ENCODE measurements around the gene HDGFL3. TPM values are rescaled to one million over a fixed set of nuclear protein-coding genes. Genes with fewer than 3 reads are reported as not detected.
A peak's percentile ranks its signal among the peaks of the same experiment; 100 is the strongest.

Gene HDGFL3
- total and polyA plus RNA-seq, 9 of the 15 experiments (the other 6 are each of a cell fraction or from before 2014, with no cell fraction given), result 6.7 to 42.0 (median 31.4) TPM

GRCh38 chr15:83129791-83130190 lies 77.8 kb downstream of the HDGFL3 start:
- no TSS peak for BruUV-seq (replicated peaks)
- TF ChIP-seq CREM (IDR thresholded peaks at IDR 0.05; ENCODE audit: low read depth), result no peak
- no peak for TF ChIP-seq ZNF395 (CRISPR knock-in tag; IDR thresholded peaks at IDR 0.05)
- no peak for TF ChIP-seq MYNN (IDR thresholded peaks at IDR 0.05)
- TF ChIP-seq MYNN (CRISPR knock-in tag; IDR thresholded peaks at IDR 0.05), result no peak
- H3K4me1 ChIP-seq (replicated peaks in 1 of 2; ENCODE audit: control insufficient read depth in 2 of 2, insufficient read depth in 2 of 2, low read length in 2 of 2), result no peaks in the 10 kb centered on the region
- in situ Hi-C loops (cut with MboI) (no loop called here), intact Hi-C loops (cut with micrococcal nuclease) (no loop called here)
- H2AFZ ChIP-seq (ENCODE audit: low read depth, low read length), result no peak overlapping the region
- H4K20me1 ChIP-seq (replicated peaks; ENCODE audit: control insufficient read depth, insufficient read depth, low read length), result no peaks in the 10 kb centered on the region
- ChIA-PET POLR2A (interaction anchor here (0.7 to 3.5 kb wide), 4 partner anchors 11 to 84 kb away, joined by 3 to 18 read pairs (median 5); no protein-coding TSS in a partner anchor), CTCF (ENCODE audit: low intra/inter-chr PET ratio) (no interaction called here)
- H3K79me2 ChIP-seq (ENCODE audit: control insufficient read depth, insufficient read depth, low read length), result no peaks in the 10 kb centered on the region
- no peak overlapping the region for H3K27ac ChIP-seq (ENCODE audit: extremely low read depth, low read depth, low read length)
- H3K4me3 ChIP-seq, result no peak overlapping the region
- H3K4me2 ChIP-seq (ENCODE audit: insufficient read depth, low read length), result no peak overlapping the region
- no peaks in the 10 kb centered on the region for H3K36me3 ChIP-seq (ENCODE audit: control insufficient read depth, insufficient read depth, low read length)
- H3K9ac ChIP-seq (ENCODE audit: insufficient read depth in 1 of 2, low read depth in 2 of 2, low read length in 2 of 2), result no peak overlapping the region
- DNase-seq (ENCODE audit: extremely low read depth in 1 of 4, low spot score in 3 of 4), result no peak
- H3K27me3 ChIP-seq (ENCODE audit: control insufficient read depth in 2 of 2, insufficient read depth in 2 of 2, low read length in 2 of 2), result no peaks in the 10 kb centered on the region
- WGBS (ENCODE audit: insufficient coverage, low coverage, missing lambda C conversion rate), result 61% methylated on average over 2 of the region's 2 CpGs
- ATAC-seq, result no peak
- H3K9me1 ChIP-seq (ENCODE audit: control insufficient read depth, insufficient read depth, low read length), result no peaks in the 10 kb centered on the region
- FAIRE-seq, result no peak
- H3K9me3 ChIP-seq (replicated peaks; ENCODE audit: control insufficient read depth, insufficient read depth, low read depth, low read length), result no peaks in the 10 kb centered on the region

DNA sequence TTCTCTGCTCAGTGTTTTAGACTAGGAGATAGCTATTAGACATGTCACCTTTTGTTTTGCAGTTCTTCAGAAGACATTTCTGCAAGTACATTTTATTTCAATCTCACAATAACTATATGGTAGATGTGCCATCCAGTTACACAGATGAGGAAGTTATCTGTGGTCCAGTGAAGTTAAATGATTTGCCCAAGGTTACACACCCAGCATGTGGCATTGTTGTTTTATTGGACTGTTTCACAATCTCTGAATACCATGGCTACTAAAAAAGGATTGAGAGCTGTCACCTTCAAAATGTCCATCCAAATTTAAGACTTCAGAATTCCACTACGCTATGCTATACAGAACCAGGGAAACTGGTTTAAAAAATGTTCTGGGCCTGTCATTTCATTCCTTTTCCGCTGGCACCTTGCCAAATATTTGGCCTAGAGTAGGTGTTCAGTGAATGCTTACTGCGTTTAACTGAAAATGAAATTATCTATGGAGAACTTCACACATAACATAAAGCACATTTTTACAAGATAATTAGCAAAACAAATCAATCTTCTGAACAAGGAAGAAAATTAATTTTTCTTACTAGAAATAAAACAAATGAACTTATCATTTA lies 80.0 kb downstream of the HDGFL3 start:
- Histone ChIP-seq H3K4me1 (replicated peaks in 1 of 2; ENCODE audit: control insufficient read depth in 2 of 2, insufficient read depth in 2 of 2, low read length in 2 of 2) (no peaks in the 10 kb centered on the region), H3K27ac (ENCODE audit: extremely low read depth, low read depth, low read length) (no peak overlapping the region), H3K79me2 (ENCODE audit: control insufficient read depth, insufficient read depth, low read length) (no peaks in the 10 kb centered on the region), H3K9me3 (replicated peaks; ENCODE audit: control insufficient read depth, insufficient read depth, low read depth, low read length) (no peaks in the 10 kb centered on the region), H3K4me2 (ENCODE audit: insufficient read depth, low read length) (no peak overlapping the region), H3K9me1 (ENCODE audit: control insufficient read depth, insufficient read depth, low read length) (no peaks in the 10 kb centered on the region), H2AFZ (ENCODE audit: low read depth, low read length) (no peak overlapping the region), H3K4me3 (no peak overlapping the region), H3K36me3 (ENCODE audit: control insufficient read depth, insufficient read depth, low read length) (no peaks in the 10 kb centered on the region), H3K27me3 (ENCODE audit: control insufficient read depth in 2 of 2, insufficient read depth in 2 of 2, low read length in 2 of 2) (no peaks in the 10 kb centered on the region), H4K20me1 (replicated peaks; ENCODE audit: control insufficient read depth, insufficient read depth, low read length) (no peaks in the 10 kb centered on the region), H3K9ac (ENCODE audit: insufficient read depth in 1 of 2, low read depth in 2 of 2, low read length in 2 of 2) (no peak overlapping the region)
- in situ Hi-C loops (cut with MboI), result no loop called here
- 40% methylated on average over 3 of the region's 3 CpGs for WGBS (ENCODE audit: insufficient coverage, low coverage, missing lambda C conversion rate)
- POLR2A ChIA-PET, result interaction anchor here (1.1 to 2.9 kb wide), 7 partner anchors 9 to 33 kb away, joined by 3 to 7 read pairs (median 4); no protein-coding TSS in a partner anchor
- CTCF ChIA-PET (ENCODE audit: low intra/inter-chr PET ratio), result no interaction called here
- no peak for FAIRE-seq
- BruUV-seq (replicated peaks), result TSS peak; percentile 28
- no peak for ATAC-seq
- intact Hi-C loops (cut with micrococcal nuclease), result no loop called here
- no peak for TF ChIP-seq ZBED1 (IDR thresholded peaks at IDR 0.05)
- TF ChIP-seq SMAD1 (IDR thresholded peaks at IDR 0.05; ENCODE audit: low read depth, low read length, partially characterized antibody), result peak; percentile 87
- TF ChIP-seq POLR3G (IDR thresholded peaks at IDR 0.05; ENCODE audit: extremely low read depth, insufficient read length, insufficient replicate concordance), result no peak
- TF ChIP-seq HDAC2 (IDR thresholded peaks at IDR 0.05), result no peak
- peak; percentile 99 for TF ChIP-seq NFIC (IDR thresholded peaks at IDR 0.05)
- TF ChIP-seq POLR2H (tag; IDR thresholded peaks at IDR 0.05; ENCODE audit: low read depth), result 0 out of 2 replicates have a peak, but pooled peaks have one; percentile 22
- TF ChIP-seq RAD21 (CRISPR knock-in tag; conservative IDR thresholded peaks at IDR 0.05 in 1 of 2, IDR thresholded peaks at IDR 0.05 in 1 of 2), result peak in 1 of 2 experiments; percentile 30; a peak in 2 of 4 replicates
- TF ChIP-seq NFIX (CRISPR knock-in tag; IDR thresholded peaks at IDR 0.05; ENCODE audit: low read depth), result peak; percentile 99
- no peak for TF ChIP-seq ILF3 (IDR thresholded peaks at IDR 0.05; ENCODE audit: borderline replicate concordance)
- no peak for TF ChIP-seq CBFA2T2 (conservative IDR thresholded peaks at IDR 0.05)
- DNase-seq (ENCODE audit: extremely low read depth in 1 of 4, low spot score in 3 of 4), result no peak
